Dermis microvascular lymphatic vessel endothelial cell (primary cell): ENCODE results near the gene PLCG1. TPM values are rescaled to one million over a fixed set of nuclear protein-coding genes. Genes with fewer than 3 reads are reported as not detected.
A peak's percentile ranks its signal among the peaks of the same experiment; 100 is the strongest.
"Not testable (repeated sequence)": the region's sequence is repeated elsewhere in the genome, so short reads cannot be mapped to it uniquely, and the experiment has no call there.

Experiments
- DNase-seq, 2 donors: peaks; one replicate each; pipeline versions ENCODE4 v3.0.0 to v3.0.0-alpha.2; 2010; ENCODE audit warnings: low read depth in 2 of 2
- total RNA-seq: library from RNA; depleted of rRNA; stranded (reverse); fragments of >200 nt; gene quantifications from 2 replicates; pipeline ENCODE4 v1.2.1, GENCODE V29; 2014

PLCG1 gene
- 112 and 160 TPM in 2 replicates for total RNA-seq

DNA sequence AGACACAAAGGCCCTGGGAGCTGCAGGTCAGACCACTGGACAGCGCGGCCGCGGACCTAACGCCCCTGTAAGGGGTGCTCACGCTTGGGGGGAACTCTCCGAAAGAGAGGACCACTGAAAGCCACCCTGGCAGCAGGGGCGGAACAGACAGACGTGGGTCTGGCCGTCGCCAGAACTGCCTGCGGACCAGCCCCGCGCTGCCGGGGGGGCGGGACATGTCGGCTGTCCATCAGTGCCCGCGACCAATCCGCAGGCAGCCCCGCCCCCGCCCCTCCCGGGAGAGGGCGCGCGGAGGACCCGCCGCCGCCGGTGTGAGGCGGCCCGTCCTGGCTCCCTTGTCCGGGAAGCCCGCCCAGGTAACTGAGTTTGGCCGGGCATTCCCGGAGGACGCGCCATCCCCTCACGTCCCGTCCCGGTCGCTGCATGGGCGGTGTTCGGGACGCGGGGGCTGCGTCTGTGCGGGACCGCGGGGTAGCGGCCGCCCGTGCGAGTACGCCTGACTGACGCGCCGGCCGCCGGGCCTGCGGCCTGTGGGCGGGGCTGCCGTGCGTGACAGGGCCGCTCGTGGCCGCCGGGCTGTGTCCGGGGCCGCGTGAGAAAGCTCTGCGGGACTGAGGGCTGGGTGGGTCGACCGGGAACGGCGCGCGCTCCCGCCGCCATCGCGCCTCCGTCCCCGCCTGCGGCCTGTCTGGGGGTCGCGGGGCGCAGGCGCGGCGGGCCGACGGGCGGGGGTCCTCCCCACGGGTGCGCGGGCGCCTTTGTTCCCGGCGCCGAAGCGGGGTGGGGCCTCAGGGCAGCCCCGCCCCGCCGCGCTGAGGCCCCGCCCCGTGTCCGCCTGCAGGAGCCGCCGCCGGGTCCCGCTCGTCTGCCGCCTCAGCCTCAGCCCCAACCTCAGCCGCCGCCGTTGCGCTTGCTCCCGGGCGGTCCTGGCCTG is at the start of gene PLCG1:
Gene PLCG1, plus strand, starts transcription at position 864 of the 934 bp plus-strand sequence. CDS start 99 bp downstream, outside the sequence.
- peak in 1 of 2 donors; percentile 87 for DNase-seq

DNA sequence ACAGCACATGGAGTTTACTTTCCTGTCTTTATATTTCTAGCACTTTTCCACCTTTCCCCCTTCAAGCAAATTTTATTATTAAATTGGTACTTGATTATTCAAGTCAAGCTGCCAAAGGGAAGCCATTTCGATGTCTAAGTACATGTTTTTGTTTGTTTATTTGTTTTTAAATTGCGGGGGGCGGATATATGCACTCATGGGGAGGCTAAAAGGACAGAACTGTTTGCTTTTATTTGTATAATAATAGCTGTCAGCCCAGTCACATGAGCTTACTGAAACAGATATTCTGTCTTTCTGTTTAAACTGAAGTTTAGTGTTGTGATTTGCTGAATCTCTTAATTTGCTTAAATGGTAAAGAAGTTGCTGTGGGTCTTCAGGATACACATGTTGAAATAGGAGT is 49.6 kb upstream of the PLCG1 start:
- no peak for DNase-seq

DNA sequence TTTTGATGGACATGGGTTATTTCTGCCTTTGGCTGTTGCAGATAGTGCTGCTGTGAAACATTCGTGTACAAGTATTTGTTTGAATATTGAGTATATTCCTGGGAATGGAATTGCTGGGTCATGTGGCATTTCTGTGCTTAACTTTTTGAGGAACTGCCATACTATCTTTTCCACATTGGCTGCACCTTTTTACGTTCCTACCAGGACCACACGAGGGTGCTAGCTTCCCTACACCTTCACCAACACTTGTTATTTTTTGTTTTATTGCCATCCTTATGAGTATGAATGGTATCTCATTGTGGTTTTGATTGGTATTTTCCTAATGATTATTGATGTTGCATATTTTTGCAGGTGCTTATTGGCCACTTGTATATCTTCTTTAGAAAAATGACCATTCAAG is 47.8 kb upstream of the PLCG1 start:
- DNase-seq: no peak

- no peak for DNase-seq
These were observed 45.4 kb upstream of the PLCG1 start for GRCh38 chr20:41091927-41092326.

DNA sequence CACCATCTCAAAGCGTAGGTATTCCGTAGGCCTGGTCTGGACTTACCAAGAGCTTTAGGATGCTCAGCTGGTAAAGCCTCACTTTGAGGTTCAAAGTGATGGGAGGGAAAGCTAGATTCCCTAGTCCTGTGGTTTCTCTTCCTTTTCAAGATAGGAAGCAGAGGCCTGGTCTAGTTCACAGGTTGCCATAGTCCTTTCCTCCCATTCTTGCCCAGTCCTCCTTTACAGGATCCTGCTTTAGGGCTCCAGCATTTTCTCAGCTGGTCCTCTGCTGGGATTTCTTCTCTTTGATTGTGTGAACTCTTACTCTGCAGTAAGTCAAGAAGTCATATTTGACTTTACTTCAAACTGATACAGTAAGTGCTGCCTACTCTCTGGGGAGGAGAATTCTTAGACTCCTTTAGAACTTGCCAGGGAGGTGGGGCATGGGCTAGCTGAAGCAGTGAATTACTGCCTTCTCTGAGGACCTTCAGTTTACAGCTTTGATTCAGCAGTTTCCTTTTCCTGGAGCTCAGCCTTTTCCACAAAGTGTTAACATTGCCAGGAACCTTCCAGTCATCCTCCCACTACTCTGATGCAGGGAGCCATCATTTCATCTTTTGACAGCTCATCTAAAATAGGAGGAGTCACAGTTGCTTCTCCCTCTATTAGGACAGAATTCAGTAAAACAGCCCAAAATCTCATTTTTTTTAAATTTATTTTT is 42.8 kb upstream of the PLCG1 start:
- no peak for DNase-seq

DNA sequence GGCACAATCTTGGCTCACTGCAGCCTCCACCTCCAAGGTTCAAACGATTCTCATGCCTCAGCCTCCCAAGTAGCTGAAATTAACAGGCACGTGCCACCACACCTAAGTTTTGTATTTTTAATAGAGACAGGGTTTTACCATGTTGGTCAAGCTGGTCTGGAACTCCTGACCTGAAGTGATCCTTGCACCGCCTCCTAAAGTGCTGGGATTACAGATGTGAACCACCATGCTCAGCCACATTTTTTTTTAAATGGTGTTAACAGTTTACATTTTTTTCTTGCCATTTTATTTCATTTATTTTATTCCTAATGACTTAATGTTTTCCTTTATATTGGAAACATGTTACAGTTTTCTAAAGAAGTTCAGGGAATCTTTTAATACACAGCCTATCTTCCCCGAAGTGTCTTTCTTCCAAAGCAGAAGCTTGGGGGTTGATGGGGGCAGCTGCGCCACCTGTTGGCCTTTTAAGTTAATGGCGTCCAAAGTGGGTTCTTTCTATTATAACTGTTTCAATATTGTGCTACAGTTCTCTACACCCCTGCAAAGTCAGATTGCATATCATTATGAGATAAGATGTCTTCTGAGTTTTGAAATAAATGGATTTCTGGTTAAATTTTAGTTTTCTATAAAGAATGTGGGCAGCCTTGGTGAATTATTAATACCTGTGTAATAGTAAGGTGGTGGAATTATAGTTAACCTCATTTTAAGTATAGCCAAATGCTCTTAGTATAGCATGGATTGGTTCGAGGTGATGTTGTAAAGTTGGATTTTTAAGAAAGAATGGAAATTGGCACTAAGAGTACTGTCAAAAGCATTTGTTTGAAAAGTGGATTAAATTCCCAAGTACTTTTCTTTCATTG is 42.0 kb upstream of the PLCG1 start:
- DNase-seq: peak; percentile 21 to 70

- DNase-seq: no peak
These were observed 38.6 kb upstream of the PLCG1 start for GRCh38 chr20:41098703-41099250.

DNA sequence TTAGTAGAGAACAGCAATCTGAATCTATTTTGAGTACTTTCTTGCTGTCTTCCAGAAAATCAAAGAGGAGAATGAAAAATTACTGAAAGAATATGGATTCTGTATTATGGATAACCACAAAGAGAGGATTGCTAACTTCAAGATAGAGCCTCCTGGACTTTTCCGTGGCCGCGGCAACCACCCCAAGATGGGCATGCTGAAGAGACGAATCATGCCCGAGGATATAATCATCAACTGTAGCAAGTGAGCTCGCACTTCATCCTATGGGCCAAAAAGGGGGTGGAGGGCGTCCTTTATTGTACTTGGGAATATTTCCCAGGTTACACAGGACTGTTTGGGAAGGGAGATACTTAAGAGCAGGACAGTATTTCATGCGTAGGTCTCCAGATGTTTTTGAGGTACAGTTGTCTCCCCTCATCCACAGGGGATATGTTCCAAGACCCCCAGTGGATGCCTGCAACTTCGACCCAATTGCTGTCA is 37.3 kb upstream of the PLCG1 start:
- no peak for DNase-seq

- no peak for DNase-seq
These were observed 35.7 kb upstream of the PLCG1 start for GRCh38 chr20:41101660-41102059.

DNA sequence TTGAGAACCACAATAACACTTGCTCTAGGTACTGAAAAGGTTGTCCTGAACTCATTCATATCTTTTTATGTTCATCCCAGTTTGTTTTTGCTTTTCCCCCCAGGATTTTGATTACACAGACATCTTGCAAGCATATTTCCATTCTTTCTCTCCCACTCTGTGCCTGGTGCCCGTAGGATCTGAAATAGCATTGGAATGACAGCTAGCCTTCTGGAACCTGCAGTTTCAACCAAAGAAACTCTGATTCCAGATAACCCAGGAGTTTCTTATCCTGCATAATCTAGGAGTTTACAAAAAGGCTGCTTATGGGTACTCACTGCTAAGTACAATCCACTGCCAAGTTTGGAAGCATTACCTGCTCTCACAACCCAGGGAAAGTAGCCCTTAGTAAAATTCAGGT is 28.8 kb upstream of the PLCG1 start:
- no peak for DNase-seq

GRCh38 chr20:41110012-41110411 is 27.3 kb upstream of the PLCG1 start:
- DNase-seq: no peak

DNA sequence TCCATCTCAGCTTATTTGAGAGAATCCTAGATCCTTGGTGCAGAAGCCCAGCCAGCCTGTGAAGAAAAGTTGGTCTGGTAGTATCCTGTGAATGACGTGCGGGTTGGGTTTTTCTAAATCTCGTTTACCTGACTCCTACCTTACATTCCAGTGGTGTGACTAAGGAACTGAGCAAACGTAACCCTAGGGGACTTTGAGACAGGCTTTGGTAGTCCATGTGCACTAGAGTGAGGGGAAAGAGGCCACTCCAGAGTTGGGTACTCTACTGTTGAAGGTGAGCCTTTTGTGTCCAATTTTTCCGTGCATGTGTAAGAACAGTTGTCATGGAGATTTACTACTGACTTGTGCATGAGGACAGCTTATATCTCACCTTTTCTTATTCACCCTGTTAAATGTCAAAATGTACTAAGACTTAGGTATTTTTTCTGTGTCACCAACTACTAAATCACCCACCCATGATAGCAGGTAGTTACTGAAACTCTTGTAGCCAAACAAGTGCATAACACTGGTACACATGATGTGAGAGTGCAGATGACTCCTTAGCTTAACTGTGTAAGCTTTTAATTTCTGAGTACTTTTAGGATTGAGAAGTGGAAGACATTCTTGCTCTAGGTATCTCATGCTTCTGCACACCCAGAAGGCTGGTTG is 26.3 kb upstream of the PLCG1 start:
- DNase-seq: no peak

DNA sequence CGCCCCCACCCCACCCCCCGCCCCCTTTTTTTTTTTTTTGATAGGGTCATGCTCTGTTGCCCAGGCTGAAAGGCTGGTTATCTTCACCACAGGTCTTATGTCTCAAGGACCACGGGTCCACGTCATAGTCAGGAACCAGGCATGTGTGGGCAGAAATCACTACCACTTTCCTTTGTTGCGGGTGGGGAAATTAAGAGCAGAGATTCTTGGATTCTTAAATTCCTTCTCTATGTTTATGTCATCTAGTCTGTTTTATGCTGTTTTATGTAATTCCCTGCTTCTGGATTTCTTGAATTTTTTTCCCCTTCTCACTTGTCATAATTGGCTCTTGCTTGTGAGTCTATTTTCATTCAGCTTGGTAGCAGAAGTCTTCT is 25.8 kb upstream of the PLCG1 start:
- DNase-seq: no peak

- DNase-seq: no peak
These were observed 20.9 kb upstream of the PLCG1 start for GRCh38 chr20:41116282-41116956.

DNA sequence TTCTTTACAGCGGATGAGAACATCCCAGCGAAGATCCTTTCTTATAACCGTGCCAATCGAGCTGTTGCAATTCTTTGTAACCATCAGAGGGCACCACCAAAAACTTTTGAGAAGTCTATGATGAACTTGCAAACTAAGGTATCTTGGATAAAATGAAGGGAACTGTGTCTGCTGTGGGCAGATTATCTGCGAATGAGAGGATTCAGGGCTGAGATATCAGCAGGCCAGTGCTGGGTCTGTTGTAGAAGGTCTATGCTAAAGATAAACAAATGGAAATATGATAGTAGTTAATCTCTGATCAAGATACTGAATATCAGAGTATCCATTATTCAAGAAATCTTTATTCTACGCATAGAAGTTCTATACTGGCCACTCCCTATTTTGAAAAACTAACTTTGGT is 19.2 kb upstream of the PLCG1 start:
- DNase-seq: not testable (repeated sequence)

- peak in 1 of 2 donors; percentile 46 for DNase-seq
These were observed 18.7 kb upstream of the PLCG1 start for GRCh38 chr20:41118632-41119031.

- DNase-seq: no peak
These were observed 17.5 kb upstream of the PLCG1 start for GRCh38 chr20:41119614-41120561.

DNA sequence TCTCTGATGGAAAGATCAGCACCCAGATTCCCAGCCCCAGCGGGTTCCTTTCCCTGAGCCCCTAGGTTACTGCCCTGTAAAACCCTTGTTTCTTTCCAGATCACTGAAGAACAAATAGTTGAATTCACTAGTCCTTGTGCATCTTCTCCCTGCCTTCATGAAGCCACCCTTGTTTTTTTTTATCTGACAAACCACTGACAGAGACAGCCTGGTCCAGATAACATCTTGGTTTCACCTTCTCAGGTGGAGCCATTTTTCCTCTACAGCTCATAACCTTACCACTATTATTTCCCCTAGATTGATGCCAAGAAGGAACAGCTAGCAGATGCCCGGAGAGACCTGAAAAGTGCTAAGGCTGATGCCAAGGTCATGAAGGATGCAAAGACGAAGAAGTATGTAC is 15.9 kb upstream of the PLCG1 start:
- DNase-seq: no peak

DNA sequence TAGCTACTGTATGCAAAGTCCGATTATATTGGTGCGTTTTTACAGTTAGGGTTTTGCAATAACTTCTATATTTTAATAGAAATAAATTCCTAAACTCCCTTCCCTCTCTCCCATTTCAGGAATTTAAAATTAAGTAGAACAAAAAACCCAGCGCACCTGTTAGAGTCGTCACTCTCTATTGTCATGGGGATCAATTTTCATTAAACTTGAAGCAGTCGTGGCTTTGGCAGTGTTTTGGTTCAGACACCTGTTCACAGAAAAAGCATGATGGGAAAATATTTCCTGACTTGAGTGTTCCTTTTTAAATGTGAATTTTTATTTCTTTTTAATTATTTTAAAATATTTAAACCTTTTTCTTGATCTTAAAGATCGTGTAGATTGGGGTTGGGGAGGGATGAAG is 13.7 kb upstream of the PLCG1 start:
- DNase-seq: no peak
